H1 (cell line): ENCODE measurements around the gene PIGBOS1. TPM values are rescaled to one million over a fixed set of nuclear protein-coding genes. Genes with fewer than 3 reads are reported as not detected.

ENCODE experiments used
- CTCF ChIA-PET: fragments of 300-600 bp; sonication (Branson Sonifier 250); formaldehyde crosslinking; loops from one replicate; lab custom pipeline; 2021; ENCODE audit not compliant: partially characterized antibody; lab: Charles Lee
- POLR2A ChIA-PET: fragments of 300-600 bp; sonication (Branson Sonifier 250); formaldehyde crosslinking; loops from one replicate; lab custom pipeline; 2021; ENCODE audit warnings: inconsistent platforms; ENCODE audit not compliant: partially characterized antibody; lab: Charles Lee
- DNase-seq, 2 experiments: peaks; one replicate each; pipeline versions ENCODE4 v3.0.0 to v3.0.0-alpha.2; 2010 to 2022; ENCODE audit warnings: low spot score in 2 of 2, low read depth in 1 of 2, mixed read lengths in 1 of 2
- FAIRE-seq: peaks from 2 replicates; lab custom pipeline; 2011; peaks lifted over from hg19 to GRCh38; lab: Jason Lieb, UNC
- H2AFZ ChIP-seq: 2 replicates; pipeline ENCODE4 v1.8.1; 2012; ENCODE audit warnings: low read length, inconsistent platforms
- H2AK5ac ChIP-seq: 2 replicates; pipeline ENCODE4 v1.6.1; 2013; ENCODE audit warnings: low read depth, low read length
- H2BK120ac ChIP-seq: replicated peaks from 2 replicates; pipeline ENCODE3; 2013; ENCODE audit warnings: low read depth, low read length, inconsistent platforms
- H2BK12ac ChIP-seq: 2 replicates; pipeline ENCODE4 v1.6.1; 2013; ENCODE audit warnings: low read depth, low read length
- H2BK15ac ChIP-seq: 2 replicates; pipeline ENCODE4 v1.6.1; 2013; ENCODE audit warnings: low read length
- H2BK20ac ChIP-seq: 2 replicates; pipeline ENCODE4 v1.6.1; 2013; ENCODE audit warnings: low read length
- H2BK5ac ChIP-seq: 2 replicates; pipeline ENCODE4 v1.6.1; 2013; ENCODE audit warnings: low read depth, low read length
- H3K14ac ChIP-seq: 2 replicates; pipeline ENCODE4 v1.6.1; 2013; ENCODE audit warnings: inconsistent platforms; ENCODE audit not compliant: insufficient read length
- H3K18ac ChIP-seq: 2 replicates; pipeline ENCODE4 v1.6.1; 2013; ENCODE audit warnings: low read length; ENCODE audit errors: extremely low read depth
- H3K23ac ChIP-seq: 2 replicates; pipeline ENCODE4 v1.6.1; 2013; ENCODE audit warnings: inconsistent platforms; ENCODE audit not compliant: insufficient read length
- H3K23me2 ChIP-seq: 2 replicates; pipeline ENCODE4 v1.6.1; 2013; ENCODE audit warnings: low read depth, low read length
- H3K27ac ChIP-seq: 2 replicates; pipeline ENCODE4 v1.6.1; 2011; ENCODE audit warnings: low read depth, low read length, inconsistent platforms
- H3K27me3 ChIP-seq, 4 experiments: replicated peaks in 1 of 4; 1 replicate in 1 of 4; 2 replicates in 3 of 4; pipeline versions ENCODE4 v1.6.1 to v1.8.1; 2011 to 2013; ENCODE audit warnings: low read length in 3 of 4, mild to moderate bottlenecking in 3 of 4, inconsistent platforms in 2 of 4, mixed read lengths in 2 of 4, moderate library complexity in 1 of 4; ENCODE audit not compliant: control insufficient read depth in 3 of 4, insufficient read depth in 3 of 4; ENCODE audit errors: extremely low read depth in 1 of 4
- H3K36me3 ChIP-seq, 4 experiments: 2 replicates each; pipeline versions ENCODE4 v1.6.1 to v1.8.1; 2011 to 2013; ENCODE audit warnings: mild to moderate bottlenecking in 4 of 4, low read length in 3 of 4, moderate library complexity in 2 of 4, control low read depth in 1 of 4, inconsistent platforms in 1 of 4; ENCODE audit not compliant: insufficient read depth in 4 of 4, control insufficient read depth in 2 of 4
- H3K4ac ChIP-seq: replicated peaks from 2 replicates; pipeline ENCODE3; 2013; ENCODE audit warnings: low read length, low read depth, mixed read lengths, inconsistent platforms; ENCODE audit not compliant: insufficient read length
- H3K4me1 ChIP-seq, 4 experiments: replicated peaks in 1 of 4; 1 replicate in 1 of 4; 2 replicates in 3 of 4; pipeline versions ENCODE4 v1.6.1 to v1.8.1; 2011 to 2013; ENCODE audit warnings: low read length in 3 of 4, inconsistent platforms in 2 of 4, mixed read lengths in 1 of 4; ENCODE audit not compliant: insufficient read depth in 4 of 4, control insufficient read depth in 3 of 4
- H3K4me2 ChIP-seq, 2 experiments: 2 replicates each; pipeline versions ENCODE4 v1.6.1 to v1.8.1; 2011 to 2013; ENCODE audit warnings: low read depth in 2 of 2, low read length in 2 of 2, control low read depth in 1 of 2, inconsistent platforms in 1 of 2, mild to moderate bottlenecking in 1 of 2; ENCODE audit not compliant: insufficient read depth in 1 of 2
- H3K4me3 ChIP-seq, 4 experiments: fragments of 200-600, 300-600 bp in 1 of 4; sonication (generic), shearing (Covaris generic), sonication (Bioruptor Twin) in 1 of 4; 2 replicates each; pipeline versions ENCODE4 v1.5.1 to v1.8.1; 2011 to 2016; ENCODE audit warnings: low read length in 4 of 4, low read depth in 3 of 4, control low read depth in 2 of 4, inconsistent platforms in 2 of 4, mild to moderate bottlenecking in 2 of 4, mixed read lengths in 1 of 4, moderate library complexity in 1 of 4; ENCODE audit not compliant: insufficient read depth in 2 of 4; ENCODE audit errors: extremely low read depth in 1 of 4
- H3K56ac ChIP-seq: replicated peaks from 2 replicates; pipeline ENCODE3; 2013; ENCODE audit warnings: low read depth, mild to moderate bottlenecking, mixed read lengths, low read length, inconsistent platforms; ENCODE audit not compliant: insufficient read length
- H3K79me1 ChIP-seq: 2 replicates; pipeline ENCODE4 v1.6.1; 2013; ENCODE audit warnings: low read depth, low read length, control low read depth
- H3K79me2 ChIP-seq, 2 experiments: 2 replicates each; pipeline versions ENCODE4 v1.6.1 to v1.8.1; 2012 to 2013; ENCODE audit warnings: low read length in 2 of 2, mild to moderate bottlenecking in 2 of 2, inconsistent platforms in 1 of 2; ENCODE audit not compliant: insufficient read depth in 2 of 2, control insufficient read depth in 1 of 2
- H3K9ac ChIP-seq, 4 experiments: replicated peaks in 1 of 4; 1 replicate in 1 of 4; 2 replicates in 3 of 4; pipeline versions ENCODE4 v1.6.1 to v1.8.1; 2011 to 2013; ENCODE audit warnings: low read depth in 3 of 4, low read length in 3 of 4, control low read depth in 2 of 4, mild to moderate bottlenecking in 2 of 4, moderate library complexity in 2 of 4, inconsistent platforms in 1 of 4; ENCODE audit errors: extremely low read depth in 1 of 4
- H3K9me3 ChIP-seq, 2 experiments: 2 replicates each; pipeline versions ENCODE4 v1.6.1 to v1.8.1; 2012 to 2013; ENCODE audit warnings: mild to moderate bottlenecking in 2 of 2, moderate library complexity in 2 of 2, control low read depth in 1 of 2, inconsistent platforms in 1 of 2, low read depth in 1 of 2, low read length in 1 of 2, mixed read lengths in 1 of 2; ENCODE audit not compliant: insufficient read depth in 2 of 2
- H4K20me1 ChIP-seq, 2 experiments: replicated peaks in 1 of 2; 2 replicates each; pipeline versions ENCODE3 to v1.8.1; 2011 to 2013; ENCODE audit warnings: inconsistent platforms in 2 of 2, low read length in 2 of 2, mild to moderate bottlenecking in 1 of 2; ENCODE audit not compliant: insufficient read depth in 2 of 2, control insufficient read depth in 1 of 2
- H4K5ac ChIP-seq: 2 replicates; pipeline ENCODE4 v1.6.1; 2013; ENCODE audit warnings: low read length, low read depth, mixed read lengths, inconsistent platforms; ENCODE audit not compliant: insufficient read length
- H4K8ac ChIP-seq: 2 replicates; pipeline ENCODE4 v1.8.0; 2013; ENCODE audit warnings: mild to moderate bottlenecking, moderate library complexity, low read length, inconsistent platforms; ENCODE audit not compliant: insufficient read depth; ENCODE audit errors: extremely low read depth
- H4K91ac ChIP-seq: replicated peaks from 2 replicates; pipeline ENCODE3; 2013; ENCODE audit warnings: low read length, mixed read lengths, inconsistent platforms; ENCODE audit not compliant: insufficient read length
- BACH1 ChIP-seq: IDR thresholded peaks from 2 replicates; pipeline ENCODE4 v1.6.1; 2012; ENCODE audit warnings: low read length, improper control_type of control experiment
- NRF1 ChIP-seq: IDR thresholded peaks from 2 replicates; pipeline ENCODE4 v1.6.1; 2011; ENCODE audit warnings: mild to moderate bottlenecking, low read depth, low read length, improper control_type of control experiment
- RBBP5 ChIP-seq: IDR thresholded peaks from 2 replicates; pipeline ENCODE4 v1.7.1; 2012; ENCODE audit warnings: low read depth, mild to moderate bottlenecking, inconsistent platforms, low read length, moderate library complexity, borderline replicate concordance
- SRF ChIP-seq: IDR thresholded peaks from 2 replicates; pipeline ENCODE4 v1.6.1; 2011; ENCODE audit warnings: mild to moderate bottlenecking, low read depth, low read length, moderate library complexity
- WGBS, 2 experiments: shearing (Covaris generic) in 1 of 2; methylation state at CpG; one replicate each; pipeline versions ENCODE4 v1.1.6 to v1.1.7; 2013 to 2015; ENCODE audit warnings: low lambda C conversion rate in 2 of 2, mixed read lengths in 2 of 2, inconsistent platforms in 1 of 2, low coverage in 1 of 2, missing lambda C conversion rate in 1 of 2; ENCODE audit not compliant: insufficient replicate concordance in 2 of 2, insufficient coverage in 1 of 2, insufficient read length in 1 of 2; ENCODE audit errors: extremely low coverage in 1 of 2, missing lambda C conversion rate in 1 of 2; 5-methylcytosine and 5-hydroxymethylcytosine counted together
- polyA plus RNA-seq, 7 experiments: library from polyadenylated mRNA; depleted of rRNA in 3 of 7; stranded (reverse) in 5 of 7; unstranded in 2 of 7; fragments of >200 nt in 5 of 7; fragments of 200-250 nt in 2 of 7; gene quantifications; 1 replicate in 5 of 7; 2 replicates in 1 of 7; 4 replicates in 1 of 7; pipeline versions ENCODE4 v1.2.1 to v1.2.3, GENCODE V29; 2011 to 2013; ENCODE audit warnings: missing spikeins in 2 of 7, mixed read lengths in 2 of 7
- total RNA-seq: library from RNA; stranded (reverse); fragmentation: NEBNext Ultra II Directional; extraction: Animal tissue kit (Norgen Biotek cat#: 25700); gene quantifications from 2 replicates; pipeline ENCODE4 v1.2.1, GENCODE V29; 2021

PIGBOS1 gene
- total and polyA plus RNA-seq, 2 of the 8 experiments (the other 6 are each of a cell fraction or from before 2014, with no cell fraction given), result 7.8 to 16.7 TPM

DNA sequence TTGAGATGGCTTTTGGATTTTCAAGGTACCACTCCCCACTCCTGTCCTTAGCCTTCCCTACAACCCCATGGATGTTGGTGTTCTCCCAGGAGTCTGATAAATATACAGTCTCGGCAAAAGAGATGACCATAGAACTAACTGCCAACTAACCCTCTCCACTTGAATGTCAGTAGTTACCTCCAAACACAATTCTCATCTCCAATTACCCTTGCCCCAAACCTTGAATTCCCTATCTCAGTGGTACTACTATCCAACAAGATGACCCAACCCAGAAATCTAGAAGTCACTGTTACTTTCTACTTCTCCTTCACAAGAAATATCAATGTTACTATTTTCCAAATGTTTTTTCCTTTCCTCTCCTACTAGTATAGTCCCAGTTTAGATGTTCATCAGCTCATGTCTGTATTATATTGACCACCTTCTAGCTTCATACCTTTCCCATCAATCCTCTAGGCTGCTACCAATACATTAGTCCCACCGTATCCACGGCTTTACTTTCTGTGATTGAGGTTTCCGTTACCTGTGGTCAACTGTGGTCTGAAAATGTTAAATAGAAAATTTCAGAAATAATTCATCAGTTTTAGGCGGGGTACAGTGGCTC is 38.2 kb upstream of the PIGBOS1 start:
- Histone ChIP-seq H3K79me1 (no peaks in the 10 kb centered on the region), H3K18ac (no peak overlapping the region), H3K9me3 (no peaks in the 10 kb centered on the region), H2BK15ac (no peak overlapping the region), H2AFZ (no peak overlapping the region), H3K14ac (no peak overlapping the region), H3K4ac (no peak overlapping the region), H4K91ac (no peak overlapping the region), H3K9ac (no peak overlapping the region), H2BK20ac (no peak overlapping the region), H2BK120ac (no peak overlapping the region), H3K79me2 (no peaks in the 10 kb centered on the region), H3K4me3 (no peak overlapping the region), H2AK5ac (no peak overlapping the region), H3K23me2 (no peaks in the 10 kb centered on the region), H2BK12ac (no peak overlapping the region), H3K23ac (no peak overlapping the region), H4K8ac (no peak overlapping the region), H3K4me1 (peaks cover 0 to 6% (median 4%) of the 10 kb centered on the region in 4 experiments; a peak in 3 of 7 replicates), H3K36me3 (no peaks in the 10 kb centered on the region), H4K20me1 (no peaks in the 10 kb centered on the region), H4K5ac (no peak overlapping the region), H3K27ac (no peak overlapping the region), H2BK5ac (no peak overlapping the region), H3K56ac (no peak overlapping the region), H3K4me2 (no peak overlapping the region), H3K27me3 (no peaks in the 10 kb centered on the region)
- FAIRE-seq (no peak), DNase-seq (no peak)
- ChIA-PET POLR2A (no interaction called here), CTCF (no interaction called here)
- WGBS, 2 experiments, result 92% methylated on average over 5 of the region's 5 CpGs; no CpG with 5 or more reads in 1 of the 2 experiments
- no peak for TF ChIP-seq SRF
- no peak for TF ChIP-seq RBBP5
- TF ChIP-seq NRF1, result no peak
- no peak for TF ChIP-seq BACH1
